Endothelial cell of umbilical vein (primary cell): Measurements from ENCODE around the gene AQP7. TPM values are rescaled to one million over a fixed set of nuclear protein-coding genes. Genes with fewer than 3 reads are reported as not detected.

Experiments
- BruUV-seq: library from RNA; stranded (reverse); fragments of 400-500 nt; replicated peaks from 2 replicates; lab custom pipeline; 2021; lab: Mats Ljungman, UMichigan
- CTCF ChIA-PET: fragments of 300-600, 350-600 bp; sonication (Branson Sonifier 250); formaldehyde crosslinking; loops from one replicate; lab custom pipeline; 2021; ENCODE audit warnings: antibody characterized with exemption, inconsistent platforms; lab: Charles Lee
- POLR2A ChIA-PET: fragments of 300-600, 350-600 bp; sonication (Branson Sonifier 250); formaldehyde crosslinking; loops from one replicate; lab custom pipeline; 2021; ENCODE audit warnings: antibody characterized with exemption, inconsistent platforms; lab: Charles Lee
- DNase-seq: peaks from one replicate; pipeline ENCODE4 v3.0.0-alpha.2; 2011; ENCODE audit warnings: low read depth, low spot score
- FAIRE-seq: peaks from 2 replicates; lab custom pipeline; 2011; peaks lifted over from hg19 to GRCh38; lab: Jason Lieb, UNC
- H2AFZ ChIP-seq: 2 replicates; pipeline ENCODE4 v1.6.0; 2012; ENCODE audit warnings: low read depth, low read length, control low read depth, inconsistent platforms
- H3K27ac ChIP-seq: 2 replicates; pipeline ENCODE4 v1.5.1; 2011; ENCODE audit warnings: low read depth, mild to moderate bottlenecking, control low read depth, low read length, moderate library complexity; ENCODE audit not compliant: insufficient read depth
- H3K27me3 ChIP-seq, 2 experiments: 2 replicates each; pipeline versions ENCODE4 v1.6.0 to v1.6.1; 2011; ENCODE audit warnings: low read length in 2 of 2, mixed read lengths in 1 of 2; ENCODE audit not compliant: control insufficient read depth in 2 of 2, insufficient read depth in 2 of 2
- H3K36me3 ChIP-seq, 2 experiments: 2 replicates in 1 of 2; 3 replicates in 1 of 2; pipeline ENCODE4 v1.5.1; 2011; ENCODE audit warnings: low read length in 2 of 2, mild to moderate bottlenecking in 1 of 2, moderate library complexity in 1 of 2; ENCODE audit not compliant: control insufficient read depth in 2 of 2, insufficient read depth in 2 of 2; ENCODE audit errors: extremely low read depth in 1 of 2
- H3K4me1 ChIP-seq: 3 replicates; pipeline ENCODE4 v1.5.1; 2011; ENCODE audit warnings: mild to moderate bottlenecking, low read length; ENCODE audit not compliant: control insufficient read depth, insufficient read depth; ENCODE audit errors: extremely low read depth
- H3K4me2 ChIP-seq: 2 replicates; pipeline ENCODE4 v1.6.1; 2011; ENCODE audit warnings: low read length, control low read depth, mixed read lengths; ENCODE audit not compliant: insufficient read depth
- H3K4me3 ChIP-seq, 3 experiments: fragments of 200-600 bp in 1 of 3; sonication (generic), shearing (Covaris generic) in 1 of 3; replicated peaks in 1 of 3; 2 replicates each; pipeline ENCODE4 v1.5.1; 2011 to 2016; ENCODE audit warnings: control low read depth in 3 of 3, low read length in 3 of 3, mild to moderate bottlenecking in 2 of 3, inconsistent platforms in 1 of 3, low read depth in 1 of 3, moderate library complexity in 1 of 3; ENCODE audit not compliant: insufficient read depth in 1 of 3
- H3K79me2 ChIP-seq: 2 replicates; pipeline ENCODE4 v1.6.0; 2012; ENCODE audit warnings: low read length, inconsistent platforms; ENCODE audit not compliant: control insufficient read depth, insufficient read depth
- H3K9ac ChIP-seq: replicated peaks from 2 replicates; pipeline ENCODE3; 2011; ENCODE audit warnings: low read length, control low read depth; ENCODE audit not compliant: insufficient read depth; ENCODE audit errors: extremely low read depth
- H3K9me1 ChIP-seq: replicated peaks from 3 replicates; pipeline ENCODE4 v1.6.0; 2011; ENCODE audit warnings: mild to moderate bottlenecking, low read length; ENCODE audit not compliant: control insufficient read depth, insufficient read depth; ENCODE audit errors: extremely low read depth
- H3K9me3 ChIP-seq: replicated peaks from 2 replicates; pipeline ENCODE4 v1.5.1; 2012; ENCODE audit warnings: low read length, inconsistent platforms; ENCODE audit not compliant: control insufficient read depth, insufficient read depth
- H4K20me1 ChIP-seq: replicated peaks from 2 replicates; pipeline ENCODE3; 2011; ENCODE audit warnings: mild to moderate bottlenecking, low read length; ENCODE audit not compliant: control insufficient read depth, insufficient read depth; ENCODE audit errors: extremely low read depth
- CTCF ChIP-seq, 2 donors: IDR thresholded peaks; 1 replicate in 1 of 2; 2 replicates in 1 of 2; pipeline ENCODE4 v1.5.1; 2011; ENCODE audit warnings: low read length in 2 of 2, mild to moderate bottlenecking in 2 of 2, moderate library complexity in 2 of 2, control low read depth in 1 of 2, inconsistent platforms in 1 of 2, low read depth in 1 of 2; ENCODE audit not compliant: insufficient read depth in 1 of 2; ENCODE audit errors: extremely low read depth in 1 of 2
- EZH2 ChIP-seq: IDR thresholded peaks from 2 replicates; pipeline ENCODE4 v1.6.1; 2012; ENCODE audit warnings: borderline replicate concordance, low read depth, mild to moderate bottlenecking, moderate library complexity, low read length, inconsistent platforms; ENCODE audit not compliant: severe bottlenecking
- FOS ChIP-seq: IDR thresholded peaks from 2 replicates; pipeline ENCODE4 v1.6.1; 2011; ENCODE audit warnings: mild to moderate bottlenecking, low read length, moderate library complexity, borderline replicate concordance; ENCODE audit not compliant: insufficient read depth
- GATA2 ChIP-seq: IDR thresholded peaks from 2 replicates; pipeline ENCODE4 v1.7.0; 2011; ENCODE audit warnings: low read depth, mild to moderate bottlenecking, moderate library complexity, mixed read lengths, low read length; ENCODE audit not compliant: insufficient read length, insufficient read depth
- JUN ChIP-seq: IDR thresholded peaks from 2 replicates; pipeline ENCODE4 v1.6.1; 2011; ENCODE audit warnings: borderline replicate concordance, low read depth; ENCODE audit not compliant: insufficient read length, insufficient read depth
- MAX ChIP-seq: IDR thresholded peaks from 2 replicates; pipeline ENCODE4 v1.6.1; 2011; ENCODE audit not compliant: insufficient read depth, insufficient read length
- MYC ChIP-seq: IDR thresholded peaks from one replicate; pipeline ENCODE4 v1.6.1; 2011; ENCODE audit warnings: mild to moderate bottlenecking, low read depth, low read length
- POLR2A ChIP-seq: IDR thresholded peaks from 2 replicates; pipeline ENCODE4 v1.6.1; 2012; ENCODE audit warnings: low read depth, mild to moderate bottlenecking, control low read depth, low read length
- POLR2AphosphoS5 ChIP-seq: IDR thresholded peaks from 2 replicates; pipeline ENCODE4 v1.6.1; 2012; ENCODE audit warnings: low read depth, mild to moderate bottlenecking, control low read depth, low read length, moderate library complexity; ENCODE audit not compliant: insufficient read depth
- dilution Hi-C: fragments of 300-500 bp; cut with MboI; formaldehyde crosslinking; loops from one replicate; pipeline ENCODE4 v1.15.0; 2019; ENCODE audit warnings: low sequenced_read_pairs; ENCODE audit not compliant: extremely low pct_ligation_motif_present
- intact Hi-C: fragments of 100-400 bp; cut with micrococcal nuclease; formaldehyde crosslinking; loops from one replicate; pipeline ENCODE4 v1.10.0; 2022
- polyA plus RNA-seq, 4 experiments: library from polyadenylated mRNA; depleted of rRNA in 3 of 4; stranded (reverse) in 3 of 4; unstranded in 1 of 4; fragments of >200 nt; gene quantifications; 2 replicates each; pipeline versions ENCODE4 v1.2.1 to v1.2.3, GENCODE V29; 2011 to 2012; ENCODE audit warnings: missing spikeins in 1 of 4
- total RNA-seq: library from RNA; stranded (reverse); gene quantifications from 2 replicates; pipeline ENCODE4 v1.2.3, GENCODE V29; 2021

AQP7 gene
- total and polyA plus RNA-seq, 2 donors (not counting 3 experiments of a cell fraction or from before 2014, with no cell fraction given), result 3.7 TPM; not detected in 1

- Histone ChIP-seq H3K4me2 (no peak overlapping the region), H3K9ac (no peak overlapping the region), H3K9me3 (no peaks in the 10 kb centered on the region), H3K27me3 (peaks cover 0 to 6% of the 10 kb centered on the region in 2 experiments), H2AFZ (no peak overlapping the region), H3K79me2 (no peaks in the 10 kb centered on the region), H3K4me3 (no peak overlapping the region), H3K4me1 (peaks cover 3% of the 10 kb centered on the region), H3K36me3 (no peaks in the 10 kb centered on the region), H3K27ac (no peak overlapping the region), H4K20me1 (no peaks in the 10 kb centered on the region), H3K9me1 (no peaks in the 10 kb centered on the region)
- no TSS peak for BruUV-seq
- intact Hi-C loops (no loop called here), dilution Hi-C loops (no loop called here)
- ChIA-PET CTCF (interaction anchor here (1.1 to 5.9 kb wide), 3 partner anchors 12 to 26 kb away, joined by 7 to 57 read pairs (median 8); no protein-coding TSS in a partner anchor), POLR2A (no interaction called here)
- TF ChIP-seq FOS, result no peak
- TF ChIP-seq MAX, result no peak
- TF ChIP-seq MYC, result no peak
- no peak for TF ChIP-seq EZH2
- TF ChIP-seq CTCF (IDR thresholded peaks at IDR 0.05; ENCODE audit: extremely low read depth in 1 of 2, insufficient read depth in 1 of 2, low read depth in 1 of 2, low read length in 2 of 2), result no peak
- TF ChIP-seq JUN, result no peak
- no peak for TF ChIP-seq POLR2A
- no peak for TF ChIP-seq POLR2AphosphoS5
- no peak for TF ChIP-seq GATA2
- DNase-seq (no peak), FAIRE-seq (no peak)
Measured at GRCh38 chr9:33440204-33440603, 37.8 kb upstream of the AQP7 start.
